H1 (cell line): Measurements from ENCODE around the gene GAK. TPM values are rescaled to one million over a fixed set of nuclear protein-coding genes. Genes with fewer than 3 reads are reported as not detected.

Experiments
- BACH1 ChIP-seq: IDR thresholded peaks from 2 replicates; pipeline ENCODE4 v1.6.1; 2012; ENCODE audit warnings: low read length, improper control_type of control experiment
- BRCA1 ChIP-seq: IDR thresholded peaks from 2 replicates; pipeline ENCODE4 v1.6.1; 2012; ENCODE audit warnings: low read depth, low read length, improper control_type of control experiment
- GTF2F1 ChIP-seq: IDR thresholded peaks from 2 replicates; pipeline ENCODE4 v1.6.1; 2012; ENCODE audit warnings: low read depth, low read length, improper control_type of control experiment, borderline replicate concordance
- HDAC2 ChIP-seq, 2 experiments: fragments of 300-600 bp in 1 of 2; sonication (generic) in 1 of 2; IDR thresholded peaks; 2 replicates each; pipeline ENCODE4 v1.6.1; 2011 to 2012; ENCODE audit warnings: low read depth in 2 of 2, low read length in 2 of 2, mild to moderate bottlenecking in 2 of 2, moderate library complexity in 2 of 2, borderline replicate concordance in 1 of 2, inconsistent platforms in 1 of 2
- RAD21 ChIP-seq, 2 experiments: IDR thresholded peaks in 1 of 2; conservative IDR thresholded peaks in 1 of 2; 2 replicates each; pipeline ENCODE4 v1.6.1; 2011; ENCODE audit warnings: low read depth in 2 of 2, low read length in 2 of 2, improper control_type of control experiment in 1 of 2, inconsistent platforms in 1 of 2, mild to moderate bottlenecking in 1 of 2, moderate library complexity in 1 of 2
- ZNF274 ChIP-seq: IDR thresholded peaks from 2 replicates; pipeline ENCODE4 v1.7.0; 2012; ENCODE audit warnings: low read length, borderline replicate concordance; ENCODE audit errors: extremely low read depth
- polyA plus RNA-seq, 7 experiments: library from polyadenylated mRNA; depleted of rRNA in 3 of 7; stranded (reverse) in 5 of 7; unstranded in 2 of 7; fragments of >200 nt in 5 of 7; fragments of 200-250 nt in 2 of 7; gene quantifications; 1 replicate in 5 of 7; 2 replicates in 1 of 7; 4 replicates in 1 of 7; pipeline versions ENCODE4 v1.2.1 to v1.2.3, GENCODE V29; 2011 to 2013; ENCODE audit warnings: missing spikeins in 2 of 7, mixed read lengths in 2 of 7
- total RNA-seq: library from RNA; stranded (reverse); fragmentation: NEBNext Ultra II Directional; extraction: Animal tissue kit (Norgen Biotek cat#: 25700); gene quantifications from 2 replicates; pipeline ENCODE4 v1.2.1, GENCODE V29; 2021

GAK gene
- total and polyA plus RNA-seq, 2 of the 8 experiments (the other 6 are each of a cell fraction or from before 2014, with no cell fraction given): 31.5 to 70.8 TPM

DNA sequence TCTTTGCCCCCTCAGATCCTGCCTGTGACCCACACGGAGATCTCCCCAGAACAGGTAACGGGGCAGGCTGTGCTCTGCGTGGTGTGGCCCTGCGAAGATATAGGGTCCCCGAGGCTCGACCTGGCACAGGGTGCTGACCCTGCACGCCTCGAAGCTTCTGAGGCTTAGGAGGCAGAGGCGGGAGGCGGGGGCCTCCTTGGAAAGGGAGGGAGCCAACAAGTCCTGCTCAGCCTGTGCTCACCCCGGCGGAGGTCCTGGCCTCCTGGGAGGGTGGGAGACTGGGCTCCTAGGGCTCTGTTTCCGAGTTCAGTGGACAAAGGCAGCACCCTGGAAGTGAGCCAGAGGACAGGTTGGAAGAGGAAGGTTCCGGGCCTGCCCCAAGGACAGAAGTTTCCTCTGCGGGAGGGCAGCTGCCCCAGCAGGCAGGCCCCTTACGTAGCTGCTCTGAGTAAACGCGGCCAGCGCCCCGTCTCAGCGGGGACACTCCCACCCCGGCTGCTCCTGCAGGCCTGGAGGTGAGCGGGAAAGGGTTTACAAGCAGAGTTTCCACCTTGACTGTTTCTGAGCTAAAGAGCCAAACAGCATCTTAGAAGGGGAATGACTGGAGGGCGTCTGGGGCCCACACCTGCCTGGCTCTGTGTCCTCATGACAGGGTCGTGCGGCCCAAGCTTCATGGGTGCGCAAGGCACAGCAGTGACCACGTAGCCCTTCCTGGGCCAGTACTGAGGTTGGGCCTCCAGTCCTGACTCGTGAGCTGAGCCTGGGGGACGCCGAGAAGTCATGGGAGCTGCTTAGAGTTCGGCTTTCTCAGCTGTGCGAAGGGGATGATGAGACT, 16.2 kb upstream of the GAK start (continued):
- TF ChIP-seq RAD21 (IDR thresholded peaks at IDR 0.05 in 1 of 2, conservative IDR thresholded peaks at IDR 0.05 in 1 of 2; ENCODE audit: low read depth in 2 of 2, low read length in 2 of 2): no peak
- no peak for TF ChIP-seq GTF2F1
- TF ChIP-seq BRCA1: no peak
- TF ChIP-seq BACH1: no peak
- no peak for TF ChIP-seq HDAC2 (IDR thresholded peaks at IDR 0.05; ENCODE audit: borderline replicate concordance in 1 of 2, low read depth in 2 of 2, low read length in 2 of 2)
- no peak for TF ChIP-seq ZNF274
- TF ChIP-seq, all 59 proteins: peak for 0
